AG04449 (cell line): ENCODE results near the gene SAMD11.

ENCODE experiments used
- CTCF ChIA-PET: fragments of 350-600 bp; formaldehyde crosslinking; extraction: SDS; loops from one replicate; lab custom pipeline; 2021; ENCODE audit warnings: antibody characterized with exemption; lab: Yijun Ruan, JAX
- POLR2A ChIA-PET: fragments of 400-600, 350-600 bp; formaldehyde crosslinking; extraction: SDS; loops from one replicate; lab custom pipeline; 2020; ENCODE audit warnings: antibody characterized with exemption, inconsistent platforms; lab: Yijun Ruan, JAX
- DNase-seq: peaks from one replicate; pipeline ENCODE4 v3.0.0-alpha.2; 2010; ENCODE audit warnings: low read depth, low spot score
- H3K4me3 ChIP-seq: 2 replicates; pipeline ENCODE4 v1.5.1; 2011; ENCODE audit warnings: low read depth, mild to moderate bottlenecking, control low read depth, low read length
- CTCF ChIP-seq: IDR thresholded peaks from one replicate; pipeline ENCODE4 v1.5.1; 2011; ENCODE audit warnings: mild to moderate bottlenecking, moderate library complexity, low read length, control low read depth, inconsistent platforms; ENCODE audit not compliant: insufficient read depth; ENCODE audit errors: missing control alignments

Gene SAMD11

GRCh38 chr1:962381-963300, 38.9 kb downstream of the SAMD11 start:
- TF ChIP-seq CTCF, result no peak
- DNase-seq, result no peak
- POLR2A ChIA-PET, result no interaction called here
- no peak overlapping the region for H3K4me3 ChIP-seq
- CTCF ChIA-PET, result interaction anchor here (1.4 to 2.0 kb wide), 2 partner anchors 8 to 57 kb away, joined by 3 to 8 read pairs; no protein-coding TSS in a partner anchor

GRCh38 chr1:963301-963651, 39.6 kb downstream of the SAMD11 start:
- DNase-seq, result no peak
- ChIA-PET CTCF (interaction anchor here (0.8 kb wide), 1 partner anchor 13 kb away, joined by 3 read pairs; no protein-coding TSS in a partner anchor), POLR2A (no interaction called here)
- no peak overlapping the region for H3K4me3 ChIP-seq
- no peak for TF ChIP-seq CTCF

GRCh38 chr1:963746-964525, 40.2 kb downstream of the SAMD11 start:
- TF ChIP-seq CTCF, result no peak
- no peak for DNase-seq
- ChIA-PET CTCF (interaction anchor here (0.8 kb wide), 1 partner anchor 13 kb away, joined by 3 read pairs; no protein-coding TSS in a partner anchor), POLR2A (no interaction called here)
- H3K4me3 ChIP-seq, result no peak overlapping the region

- no peak for TF ChIP-seq CTCF
- CTCF ChIA-PET, result interaction anchor here (1.0 kb wide), 1 partner anchor 11 kb away, joined by 3 read pairs; no protein-coding TSS in a partner anchor
- POLR2A ChIA-PET, result no interaction called here
- no peak overlapping the region for H3K4me3 ChIP-seq
- DNase-seq, result no peak
These were observed 41.2 kb downstream of the SAMD11 start for GRCh38 chr1:964691-965525.

GRCh38 chr1:965526-966134, 41.9 kb downstream of the SAMD11 start:
- POLR2A ChIA-PET, result no interaction called here

More at GRCh38 chr1:965526-966134, 41.9 kb downstream of the SAMD11 start:
- CTCF ChIA-PET, result interaction anchor here (1.0 to 1.2 kb wide), 2 partner anchors 10 to 98 kb away, joined by 3 to 4 read pairs; no protein-coding TSS in a partner anchor
- TF ChIP-seq CTCF, result no peak
- no peak overlapping the region for H3K4me3 ChIP-seq
- DNase-seq, result no peak
